ENCODE results near the gene SDK1.

Gene SDK1

GRCh38 chr7:3336042-3336665, 35.1 kb downstream of the SDK1 start:
- DNase-seq, result no peak

GRCh38 chr7:3338161-3338560, 37.1 kb downstream of the SDK1 start:
- no peak for DNase-seq

GRCh38 chr7:3345699-3346481, 44.8 kb downstream of the SDK1 start:
- DNase-seq, result no peak

- no peak for DNase-seq
These were observed 48.1 kb downstream of the SDK1 start for GRCh38 chr7:3349126-3349525.

- no peak for DNase-seq
These were observed 55.1 kb downstream of the SDK1 start for GRCh38 chr7:3356173-3356572.

- no peak for DNase-seq
These were observed 57.9 kb downstream of the SDK1 start for GRCh38 chr7:3358991-3359390.

- DNase-seq, result no peak
These were observed 66.2 kb downstream of the SDK1 start for GRCh38 chr7:3367261-3367660.

- DNase-seq, result no peak
These were observed 69.2 kb downstream of the SDK1 start for GRCh38 chr7:3370068-3370830.

- no peak for DNase-seq
These were observed 69.9 kb downstream of the SDK1 start for GRCh38 chr7:3370921-3371320.

- no peak for DNase-seq
These were observed 70.5 kb downstream of the SDK1 start for GRCh38 chr7:3371601-3372000.

GRCh38 chr7:3374239-3374638, 73.2 kb downstream of the SDK1 start:
- DNase-seq, result no peak

GRCh38 chr7:3378390-3379150, 77.5 kb downstream of the SDK1 start:
- DNase-seq, result no peak

GRCh38 chr7:3380034-3380433, 79.0 kb downstream of the SDK1 start:
- DNase-seq, result no peak

- no peak for DNase-seq
These were observed 80.0 kb downstream of the SDK1 start for GRCh38 chr7:3380886-3381685.

GRCh38 chr7:3386423-3387190, 85.6 kb downstream of the SDK1 start:
- no peak for DNase-seq

GRCh38 chr7:3393862-3394261, 92.8 kb downstream of the SDK1 start:
- no peak for DNase-seq

GRCh38 chr7:3397324-3397723, 96.3 kb downstream of the SDK1 start:
- no peak for DNase-seq

GRCh38 chr7:3399858-3400257, 98.8 kb downstream of the SDK1 start:
- DNase-seq, result no peak

GRCh38 chr7:3404501-3404900, 103.4 kb downstream of the SDK1 start:
- DNase-seq, result no peak

- DNase-seq, result no peak
These were observed 108.0 kb downstream of the SDK1 start for GRCh38 chr7:3408814-3409595.

GRCh38 chr7:3412871-3413270, 111.8 kb downstream of the SDK1 start:
- no peak for DNase-seq

Data from activated effector memory CD4-positive, alpha-beta T cell treated with anti-CD3 and anti-CD28 coated beads, Interleukin-2, amount 50 U/mL, for 16 hours (primary cell).